Sigmoid colon (tissue), 4 donors: ENCODE results near the gene SPTLC2.

Experiments
- CTCF ChIP-seq, 4 experiments: fragments of 450-650 bp in 3 of 4; fragments of 200-600 bp in 1 of 4; IDR thresholded peaks; one replicate each; pipeline ENCODE4 v1.5.1; 2016 to 2019; ENCODE audit warnings: antibody characterized with exemption in 4 of 4, mild to moderate bottlenecking in 3 of 4, moderate library complexity in 2 of 4
- EP300 ChIP-seq, 4 donors: sonication (generic); formaldehyde crosslinking; IDR thresholded peaks; one replicate each; pipeline ENCODE4 v1.6.1; 2017; ENCODE audit warnings: antibody characterized with exemption in 4 of 4
- POLR2A ChIP-seq, 2 donors: fragments of 450-650 bp; IDR thresholded peaks; one replicate each; pipeline ENCODE4 v1.6.1; 2016; ENCODE audit warnings: antibody characterized with exemption in 2 of 2, mild to moderate bottlenecking in 2 of 2, moderate library complexity in 2 of 2

GRCh38 chr14:77470224-77470870 lies 146.1 kb downstream of the SPTLC2 start:
- TF ChIP-seq EP300 (IDR thresholded peaks at IDR 0.05): no peak
- TF ChIP-seq CTCF (IDR thresholded peaks at IDR 0.05): no peak
- TF ChIP-seq POLR2A (IDR thresholded peaks at IDR 0.05): no peak
